Stimulated activated naive CD4-positive, alpha-beta T cell treated with Interleukin-2 at 50 U/mL for 16 hours (primary cell): ENCODE data around the gene VSTM1.

Source experiments
- DNase-seq: peaks from one replicate; lab custom pipeline; 2025; lab: John Stamatoyannopoulos, UW

Gene VSTM1

DNA sequence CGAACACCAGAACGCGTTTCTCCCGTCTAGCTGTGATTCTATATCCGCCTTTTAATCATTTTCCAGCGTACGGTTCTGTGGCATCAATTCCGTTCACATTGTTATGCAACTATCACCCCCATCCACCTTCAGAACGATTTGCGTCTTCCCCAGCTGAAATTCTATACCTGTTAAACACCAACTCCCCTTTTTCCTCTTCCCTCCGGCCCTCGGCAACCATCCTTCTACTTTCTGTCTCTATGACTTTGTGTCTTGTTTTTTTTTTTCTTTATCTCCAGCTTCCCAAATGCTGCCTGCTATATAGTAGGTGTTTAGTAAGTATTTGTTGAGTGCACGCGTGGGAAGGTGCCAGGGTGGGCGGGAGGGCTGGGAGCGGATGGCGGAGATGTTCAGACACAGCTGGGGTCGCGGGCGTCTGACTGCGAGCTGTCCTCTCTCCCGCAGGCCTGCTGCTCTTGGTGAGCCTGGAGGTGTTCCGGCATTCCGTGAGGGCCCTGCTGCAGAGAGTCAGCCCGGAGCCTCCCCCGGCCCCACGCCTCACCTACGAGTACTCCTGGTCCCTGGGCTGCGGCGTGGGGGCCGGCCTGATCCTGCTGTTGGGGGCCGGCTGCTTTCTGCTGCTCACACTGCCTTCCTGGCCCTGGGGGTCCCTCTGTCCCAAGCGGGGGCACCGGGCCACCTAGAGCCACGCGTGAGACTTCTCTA lies 52.0 kb downstream of the VSTM1 start:
- no peak for DNase-seq

DNA sequence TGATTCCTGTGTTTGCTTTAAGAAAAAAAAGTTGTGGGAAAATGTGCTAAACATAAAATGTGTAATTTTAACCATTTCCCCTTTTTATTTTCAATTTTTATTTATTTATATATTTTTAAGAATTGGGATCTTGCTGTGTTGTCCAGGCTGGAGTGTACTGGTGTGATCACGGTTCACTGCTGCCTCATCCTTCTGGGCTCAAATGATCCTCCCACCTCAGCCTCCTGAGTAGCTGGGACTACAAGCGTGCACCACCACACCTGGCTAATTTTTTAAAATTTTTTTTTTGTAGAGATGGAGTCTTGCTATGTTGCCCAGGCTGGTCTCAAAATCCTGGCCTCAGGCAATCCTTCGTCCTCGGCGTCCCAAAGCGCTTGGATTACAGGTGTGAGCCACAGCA lies 53.2 kb downstream of the VSTM1 start:
- DNase-seq = no peak

DNA sequence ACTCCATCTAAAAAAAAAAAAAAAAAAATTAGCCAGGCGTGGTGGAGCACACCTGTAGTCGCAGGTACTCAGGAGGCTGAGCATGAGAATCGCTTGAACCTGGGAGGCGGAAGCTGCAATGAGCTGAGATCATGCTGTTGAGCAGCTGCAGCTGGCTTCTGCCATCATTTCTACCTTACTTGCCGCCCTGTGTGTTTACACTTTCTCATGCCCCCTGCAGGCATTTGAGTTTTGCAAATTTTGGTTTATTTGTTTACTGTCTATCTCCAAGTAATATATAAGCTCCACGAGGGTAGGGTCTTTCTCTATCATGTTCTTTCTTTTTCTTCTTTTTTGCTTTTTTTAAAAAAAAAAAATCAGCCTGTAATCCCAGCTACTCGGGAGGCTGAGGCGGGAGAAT lies 54.3 kb downstream of the VSTM1 start:
- no peak for DNase-seq

DNA sequence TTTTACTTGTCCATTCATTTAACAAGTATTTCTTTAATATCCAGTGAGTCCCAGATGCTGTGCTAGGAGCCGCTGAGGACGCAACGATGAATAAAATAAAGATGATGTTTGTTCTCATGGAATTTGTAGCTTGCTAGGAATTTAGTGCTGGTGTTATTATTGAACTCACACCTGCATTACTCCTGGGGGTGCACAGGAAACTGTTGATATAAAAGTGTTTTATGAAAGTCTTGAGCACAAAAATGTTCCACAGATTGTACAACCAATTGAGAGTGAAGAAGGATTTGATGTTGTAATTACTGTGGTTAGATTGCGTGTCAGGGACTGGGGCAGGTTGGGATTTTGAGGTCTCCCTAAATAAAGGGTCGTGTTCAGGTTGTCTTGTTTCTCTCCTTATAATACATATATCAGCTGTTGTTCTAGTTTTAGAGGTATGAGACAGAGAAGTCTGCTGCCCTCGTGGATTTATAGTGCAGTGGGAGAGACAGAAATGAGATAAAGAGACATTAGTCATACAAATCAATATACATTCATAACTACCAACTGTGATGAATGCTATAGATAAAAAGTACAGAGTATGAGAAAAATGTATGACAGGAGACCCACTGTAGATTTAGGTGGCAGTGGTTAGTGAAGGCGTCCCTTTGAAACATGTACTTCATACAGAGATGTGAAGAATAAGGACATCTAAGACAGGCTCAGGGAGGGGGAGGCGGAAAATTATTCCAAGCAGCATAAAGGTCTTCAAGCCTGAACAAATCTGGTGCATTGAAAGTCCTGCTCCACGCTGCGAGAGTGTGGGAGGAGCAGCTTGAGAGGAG lies 61.0 kb downstream of the VSTM1 start:
- DNase-seq = no peak

DNA sequence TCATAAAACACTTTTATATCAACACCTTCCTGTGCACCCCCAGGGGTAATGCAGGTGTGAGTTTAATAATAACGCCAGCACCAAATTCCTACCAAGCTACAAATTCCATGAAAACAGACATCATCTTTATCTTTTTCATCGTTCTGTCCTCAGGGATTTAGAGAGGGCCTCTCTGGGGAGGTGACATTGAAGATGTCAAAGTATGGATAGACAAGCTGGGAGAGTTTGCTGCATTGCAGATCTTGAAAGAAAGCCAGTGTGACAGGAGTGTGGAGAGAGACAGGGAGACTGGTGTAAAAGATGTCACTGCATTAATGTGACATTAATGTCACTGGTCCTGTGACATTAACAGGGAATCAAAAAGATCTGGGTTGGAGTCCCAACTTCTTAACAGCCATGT lies 62.2 kb downstream of the VSTM1 start:
- DNase-seq = no peak

DNA sequence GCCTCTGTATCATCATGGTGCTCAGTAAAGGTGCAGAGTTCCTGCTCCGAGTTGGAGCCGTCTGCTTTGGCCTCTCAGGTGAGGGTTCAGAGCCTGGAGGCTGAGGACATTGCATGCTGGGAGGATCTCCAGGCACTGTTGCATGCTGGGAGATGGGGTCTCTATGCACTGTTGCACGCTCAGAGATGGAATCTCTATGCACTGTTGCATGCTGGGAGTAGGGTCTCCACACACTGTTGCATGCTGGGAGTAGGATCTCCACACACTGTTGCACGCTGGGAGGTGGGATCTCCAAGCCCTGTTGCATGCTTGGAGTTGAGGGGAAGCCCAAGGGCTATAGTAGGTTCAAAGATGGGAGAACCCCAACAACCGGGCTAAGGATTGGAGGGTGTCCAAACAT lies 64.0 kb downstream of the VSTM1 start:
- DNase-seq = no peak

DNA sequence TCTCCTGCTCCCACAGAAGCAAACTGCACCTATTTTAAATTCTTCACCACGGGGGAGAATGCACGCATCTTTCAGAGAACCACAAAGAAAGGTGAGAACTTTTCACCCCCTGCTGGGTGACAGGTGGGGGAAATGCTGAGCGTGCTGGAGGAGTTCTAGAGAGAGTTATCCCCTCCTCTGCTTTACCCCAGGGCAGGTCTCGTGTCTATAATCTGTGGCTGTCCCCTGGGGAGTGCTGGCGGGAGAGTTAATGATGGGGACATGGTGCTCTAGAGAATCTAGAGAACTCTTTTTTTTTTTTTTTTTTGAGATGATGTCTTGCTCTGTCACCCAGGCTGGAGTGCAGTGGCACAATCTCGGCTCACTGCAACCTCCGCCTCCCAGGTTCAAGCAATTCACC lies 65.5 kb downstream of the VSTM1 start:
- DNase-seq = no peak

DNA sequence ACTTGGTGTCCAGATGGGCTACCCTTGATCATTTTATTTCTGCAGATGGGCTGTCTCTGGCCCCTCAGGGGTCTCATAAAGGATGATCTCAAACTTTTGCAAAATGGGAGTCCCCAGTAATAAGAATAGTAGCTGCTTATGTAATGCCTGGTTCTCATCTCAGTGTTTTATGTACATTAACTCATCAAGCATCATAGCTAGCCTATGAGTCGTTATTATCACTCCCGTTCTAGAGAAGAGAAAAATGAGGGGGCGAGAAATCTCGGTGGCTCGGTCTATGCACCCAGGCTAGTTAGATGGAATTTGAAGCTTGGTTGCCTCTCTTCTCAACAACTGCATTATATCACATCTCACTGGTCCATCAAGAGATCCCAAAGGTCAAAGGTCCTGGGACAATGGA lies 68.9 kb downstream of the VSTM1 start:
- no peak for DNase-seq

DNA sequence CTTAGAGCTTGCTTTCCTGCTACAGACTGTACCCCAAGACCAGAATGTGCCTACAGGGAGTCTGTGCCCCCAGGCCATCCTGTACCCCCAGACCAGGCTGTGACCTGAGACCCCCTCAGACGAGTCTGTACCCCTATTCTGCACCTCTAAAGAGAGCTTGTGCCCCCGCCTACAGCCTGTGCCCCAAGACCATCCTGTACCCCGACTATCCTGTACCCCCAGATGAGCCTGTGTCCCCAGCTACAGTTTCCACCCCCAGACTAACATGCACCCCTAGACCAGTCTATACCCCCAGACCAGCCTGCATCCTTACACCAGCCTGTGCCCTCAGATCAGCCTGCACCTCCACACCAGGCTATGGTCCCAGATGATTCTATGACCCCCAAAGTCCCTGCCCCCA lies 70.2 kb downstream of the VSTM1 start:
- no peak for DNase-seq

DNA sequence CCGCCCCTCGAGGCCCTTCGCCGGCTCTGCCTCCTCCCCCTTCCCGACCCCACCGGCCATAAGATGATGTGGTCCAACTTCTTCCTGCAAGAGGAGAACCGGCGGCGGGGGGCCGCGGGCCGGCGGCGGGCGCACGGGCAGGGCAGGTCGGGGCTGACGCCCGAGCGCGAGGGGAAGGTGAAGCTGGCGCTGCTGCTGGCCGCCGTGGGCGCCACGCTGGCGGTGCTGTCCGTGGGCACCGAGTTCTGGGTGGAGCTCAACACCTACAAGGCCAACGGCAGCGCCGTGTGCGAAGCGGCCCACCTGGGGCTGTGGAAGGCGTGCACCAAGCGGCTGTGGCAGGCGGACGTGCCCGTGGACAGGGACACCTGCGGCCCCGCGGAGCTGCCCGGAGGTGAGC lies 70.9 kb downstream of the VSTM1 start:
- no peak for DNase-seq

DNA sequence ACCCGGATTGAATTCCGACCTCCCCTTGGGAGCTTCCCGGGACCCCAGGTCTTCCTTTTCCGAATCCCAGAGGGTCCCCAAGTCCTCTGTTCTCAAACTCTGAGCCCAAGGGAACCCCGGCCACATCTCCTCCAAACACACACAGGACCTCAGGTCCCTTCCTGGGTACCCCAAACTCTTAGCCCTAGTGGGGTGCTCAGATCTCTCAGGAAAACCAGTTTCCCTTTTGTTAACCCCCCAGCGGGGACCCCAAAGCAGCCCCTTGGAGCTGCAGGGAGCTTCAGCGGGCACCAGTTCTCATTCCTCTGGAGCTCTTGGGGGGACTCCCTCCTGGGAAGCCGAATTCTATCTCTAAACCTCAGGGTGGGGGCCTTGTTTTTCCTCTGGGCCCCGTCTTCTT lies 71.5 kb downstream of the VSTM1 start:
- no peak for DNase-seq

DNA sequence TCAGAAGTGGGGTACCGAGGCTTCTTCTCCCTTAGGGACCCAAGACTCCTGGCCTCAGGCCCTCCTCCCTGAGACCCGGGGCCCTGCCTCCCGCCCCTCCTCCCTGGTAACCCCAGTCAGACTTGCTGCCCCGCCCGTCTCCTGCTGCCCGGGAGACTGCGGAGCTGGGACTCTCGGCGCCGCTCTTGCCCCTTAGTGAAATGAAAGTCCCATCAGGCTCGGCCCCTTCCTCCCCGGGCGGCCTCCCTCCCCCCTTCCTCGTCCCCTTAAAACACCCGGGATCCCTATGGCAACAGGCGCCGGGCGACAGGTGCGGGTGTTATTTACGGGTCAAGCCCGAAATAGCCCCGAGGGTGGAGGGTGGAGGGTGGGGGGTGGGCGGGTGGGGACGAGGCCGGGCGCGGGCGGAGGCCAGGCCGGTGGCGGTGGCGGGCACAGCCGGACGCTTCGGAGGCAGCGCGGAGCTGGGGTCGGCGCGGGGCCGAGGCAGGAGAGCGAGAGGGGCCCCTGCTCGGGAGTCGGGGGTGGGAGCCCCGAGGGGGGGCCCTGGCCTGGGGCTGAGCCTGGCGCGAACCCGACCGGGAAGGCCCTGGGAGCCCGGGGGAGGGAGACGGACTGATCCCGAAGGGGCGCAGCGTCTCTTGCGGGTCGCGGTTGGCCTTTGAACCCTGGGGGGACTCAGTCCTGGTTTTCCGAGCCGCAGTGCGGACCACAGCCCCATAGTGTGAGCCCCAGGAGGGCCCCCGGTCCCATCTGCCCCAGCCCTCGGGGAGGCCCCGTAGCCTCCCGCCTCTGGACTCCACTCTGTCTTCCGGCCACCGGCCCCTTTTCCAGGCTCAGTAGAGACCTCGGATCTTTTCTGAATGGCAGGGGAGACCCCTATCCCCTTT lies 72.2 kb downstream of the VSTM1 start, which contains the start of gene CACNG6:
TSS of gene CACNG6 (plus strand) at position 414 of the 890 bp plus-strand sequence. CDS start 1,241 bp downstream, outside the sequence.
- DNase-seq = no peak
